Measurements from ENCODE around the gene SBK1. TPM values are rescaled to one million over a fixed set of nuclear protein-coding genes. Genes with fewer than 3 reads are reported as not detected.

Gene SBK1
- polyA plus RNA-seq, 2 of the 4 experiments (the other 2 are of a cell fraction): 0.13 to 0.43 TPM

Small RNA genes lying within 50 kb of the gene (small RNA-seq; reads per million reads assigned to genes)
- 0 reads per million in 6 experiments for gene AC138904.2

Other genes starting within 250 kb of the SBK1 start
- gene GSG1L, start 228.8 kb upstream of the SBK1 start, polyA plus RNA-seq (2011; rRNA removed): not detected in 2 replicates
- not detected in 3 replicates for gene GSG1L, start 228.8 kb upstream of the SBK1 start, polyA plus RNA-seq (2017; fragmentation: RNase III; extraction: RNeasy Plus Mini Kit Qiagen cat#74134 plus additional on column Dnase treatment)
- 108 and 115 TPM in 2 replicates for gene XPO6, start 80.6 kb upstream of the SBK1 start, polyA plus RNA-seq (2011; rRNA removed)
- gene XPO6, start 80.6 kb upstream of the SBK1 start, polyA plus RNA-seq (2017; fragmentation: RNase III; extraction: RNeasy Plus Mini Kit Qiagen cat#74134 plus additional on column Dnase treatment): 63.0 to 76.5 TPM (median 70.9 TPM) in 3 replicates
- 3.8 and 5.2 TPM in 2 replicates for gene NPIPB6, start 71.0 kb downstream of the SBK1 start, polyA plus RNA-seq (2011; rRNA removed)
- gene NPIPB6, start 71.0 kb downstream of the SBK1 start, polyA plus RNA-seq (2017; fragmentation: RNase III; extraction: RNeasy Plus Mini Kit Qiagen cat#74134 plus additional on column Dnase treatment): 3.6 to 3.8 TPM (median 3.7 TPM) in 3 replicates
- 33.1 and 77.6 TPM in 2 replicates for gene EIF3CL, start 111.3 kb downstream of the SBK1 start, polyA plus RNA-seq (2011; rRNA removed)
- 131 to 146 TPM (median 138 TPM) in 3 replicates for gene EIF3CL, start 111.3 kb downstream of the SBK1 start, polyA plus RNA-seq (2017; fragmentation: RNase III; extraction: RNeasy Plus Mini Kit Qiagen cat#74134 plus additional on column Dnase treatment)
- gene NPIPB7, start 179.8 kb downstream of the SBK1 start, polyA plus RNA-seq (2011; rRNA removed): 0.13 and 0.38 TPM in 2 replicates
- 0.61 to 0.80 TPM (median 0.66 TPM) in 3 replicates for gene NPIPB7, start 179.8 kb downstream of the SBK1 start, polyA plus RNA-seq (2017; fragmentation: RNase III; extraction: RNeasy Plus Mini Kit Qiagen cat#74134 plus additional on column Dnase treatment)
- 17.4 and 22.3 TPM in 2 replicates for gene CLN3, start 199.5 kb downstream of the SBK1 start, polyA plus RNA-seq (2011; rRNA removed)
- gene CLN3, start 199.5 kb downstream of the SBK1 start, polyA plus RNA-seq (2017; fragmentation: RNase III; extraction: RNeasy Plus Mini Kit Qiagen cat#74134 plus additional on column Dnase treatment): 18.0 to 22.2 TPM (median 21.5 TPM) in 3 replicates
- 0.01 TPM in 1 of 2 replicates, not detected in the other for gene APOBR, start 202.1 kb downstream of the SBK1 start, polyA plus RNA-seq (2011; rRNA removed)
- 0.05 to 0.08 TPM (median 0.07 TPM) in 3 replicates for gene APOBR, start 202.1 kb downstream of the SBK1 start, polyA plus RNA-seq (2017; fragmentation: RNase III; extraction: RNeasy Plus Mini Kit Qiagen cat#74134 plus additional on column Dnase treatment)
- gene IL27, start 214.3 kb downstream of the SBK1 start, polyA plus RNA-seq (2011; rRNA removed): not detected in 2 replicates
- gene IL27, start 214.3 kb downstream of the SBK1 start, polyA plus RNA-seq (2017; fragmentation: RNase III; extraction: RNeasy Plus Mini Kit Qiagen cat#74134 plus additional on column Dnase treatment): not detected in 3 replicates
- gene NUPR1, start 246.4 kb downstream of the SBK1 start, polyA plus RNA-seq (2011; rRNA removed): 19.0 and 47.8 TPM in 2 replicates
- 24.5 to 29.3 TPM (median 25.9 TPM) in 3 replicates for gene NUPR1, start 246.4 kb downstream of the SBK1 start, polyA plus RNA-seq (2017; fragmentation: RNase III; extraction: RNeasy Plus Mini Kit Qiagen cat#74134 plus additional on column Dnase treatment)